HepG2 (cell line): ENCODE data around the gene NXPH4. TPM values are rescaled to one million over a fixed set of nuclear protein-coding genes. Genes with fewer than 3 reads are reported as not detected.

ENCODE experiments used
- ATAC-seq: fragments of 200-7000 bp; cut with Tn5 transposase; 3 replicates; pipeline ENCODE4 v1.9.1; 2020; ENCODE audit warnings: mild to moderate bottlenecking, moderate library complexity
- BruUV-seq: library from RNA; stranded (reverse); fragments of 400-500 nt; replicated peaks from 2 replicates; lab custom pipeline; 2021; lab: Mats Ljungman, UMichigan
- CTCF ChIA-PET: fragments of 300-600 bp; formaldehyde crosslinking; extraction: SDS; loops from one replicate; lab custom pipeline; 2021; ENCODE audit warnings: low total read pairs, inconsistent platforms, low intra/inter-chr PET ratio; lab: Yijun Ruan, JAX
- POLR2A ChIA-PET: fragments of 350-600 bp; sonication (Branson Sonifier 250); formaldehyde crosslinking; loops from one replicate; lab custom pipeline; 2020; ENCODE audit warnings: antibody characterized with exemption, inconsistent platforms; lab: Yijun Ruan, JAX
- DNase-seq: peaks from one replicate; pipeline ENCODE4 v3.0.0-alpha.2; 2015; ENCODE audit warnings: low spot score
- FAIRE-seq: peaks from 3 replicates; lab custom pipeline; 2011; peaks lifted over from hg19 to GRCh38; lab: Jason Lieb, UNC
- H2AFZ ChIP-seq: one replicate; pipeline ENCODE4 v1.6.1; 2011; ENCODE audit warnings: low read length, inconsistent platforms
- H3K27ac ChIP-seq: fragments of 300-600 bp; 3 replicates; pipeline ENCODE4 v1.8.0; 2011; ENCODE audit warnings: mixed run types, mild to moderate bottlenecking, mixed read lengths, low read length, inconsistent platforms; ENCODE audit not compliant: insufficient read depth; ENCODE audit errors: extremely low read length
- H3K27me3 ChIP-seq, 2 experiments: fragments of 200-600 bp in 1 of 2; 2 replicates in 1 of 2; 3 replicates in 1 of 2; pipeline versions ENCODE4 v1.6.0 to v1.8.0; 2011; ENCODE audit warnings: low read length in 2 of 2, mild to moderate bottlenecking in 2 of 2, moderate library complexity in 2 of 2, inconsistent platforms in 1 of 2; ENCODE audit not compliant: insufficient read depth in 2 of 2, control insufficient read depth in 1 of 2
- H3K36me3 ChIP-seq, 2 experiments: fragments of 200-600 bp in 1 of 2; replicated peaks in 1 of 2; 2 replicates in 1 of 2; 3 replicates in 1 of 2; pipeline versions ENCODE4 v1.5.1 to v1.8.0; 2011; ENCODE audit warnings: low read length in 2 of 2, inconsistent platforms in 1 of 2; ENCODE audit not compliant: insufficient read depth in 2 of 2, control insufficient read depth in 1 of 2
- H3K4me1 ChIP-seq: 2 replicates; pipeline ENCODE4 v1.5.1; 2012; ENCODE audit warnings: low read length, inconsistent platforms; ENCODE audit not compliant: insufficient read depth
- H3K4me2 ChIP-seq: 2 replicates; pipeline ENCODE4 v1.6.0; 2011; ENCODE audit warnings: low read depth, low read length, inconsistent platforms
- H3K4me3 ChIP-seq, 3 experiments: fragments of 200-600 bp in 1 of 3; sonication (generic), shearing (Covaris generic) in 1 of 3; replicated peaks in 1 of 3; 2 replicates each; pipeline ENCODE4 v1.5.1; 2011 to 2016; ENCODE audit warnings: low read length in 3 of 3, inconsistent platforms in 2 of 3, low read depth in 2 of 3, mild to moderate bottlenecking in 2 of 3, control low read depth in 1 of 3, mixed read lengths in 1 of 3; ENCODE audit not compliant: insufficient read depth in 1 of 3
- H3K79me2 ChIP-seq: one replicate; pipeline ENCODE4 v1.6.1; 2011; ENCODE audit warnings: low read length, inconsistent platforms; ENCODE audit not compliant: insufficient read depth
- H3K9ac ChIP-seq: 2 replicates; pipeline ENCODE4 v1.6.0; 2011; ENCODE audit warnings: mild to moderate bottlenecking, low read depth, low read length, inconsistent platforms; ENCODE audit not compliant: insufficient read depth
- H3K9me3 ChIP-seq: 2 replicates; pipeline ENCODE4 v1.5.1; 2012; ENCODE audit warnings: mild to moderate bottlenecking, low read length
- H4K20me1 ChIP-seq: 2 replicates; pipeline ENCODE4 v1.6.0; 2011; ENCODE audit warnings: inconsistent platforms, mild to moderate bottlenecking, low read length, moderate library complexity; ENCODE audit not compliant: insufficient read depth
- AGO2 ChIP-seq: fragments of 200-400 bp; formaldehyde crosslinking; optimal IDR thresholded peaks from 2 replicates; pipeline ENCODE3; 2017; ENCODE audit warnings: mild to moderate bottlenecking, low read depth, low read length, moderate library complexity
- CHD2 ChIP-seq: IDR thresholded peaks from 2 replicates; pipeline ENCODE4 v1.6.1; 2011; ENCODE audit warnings: low read depth, low read length, improper control_type of control experiment
- CHD4 ChIP-seq: fragments of 200-600 bp; sonication (generic); IDR thresholded peaks from 2 replicates; pipeline ENCODE4 v1.7.0; 2017; ENCODE audit warnings: mild to moderate bottlenecking, low read length, borderline replicate concordance
- FOXM1 ChIP-seq: sonication (generic); formaldehyde crosslinking; IDR thresholded peaks from 2 replicates; pipeline ENCODE4 v1.5.0; 2020; ENCODE audit warnings: missing genetic modification reagents
- HNRNPUL1 ChIP-seq: fragments of 200-400 bp; formaldehyde crosslinking; IDR thresholded peaks from 2 replicates; pipeline ENCODE4 v1.6.1; 2017; ENCODE audit warnings: low read depth, mild to moderate bottlenecking, low read length, moderate library complexity
- NBN ChIP-seq: fragments of 450-650 bp; conservative IDR thresholded peaks from 2 replicates; pipeline ENCODE4 v1.6.1; 2017
- RBM22 ChIP-seq: fragments of 200-400 bp; formaldehyde crosslinking; optimal IDR thresholded peaks from 2 replicates; pipeline ENCODE3; 2017; ENCODE audit warnings: mild to moderate bottlenecking, low read length, moderate library complexity
- SP4 ChIP-seq: sonication (generic); formaldehyde crosslinking; IDR thresholded peaks from 2 replicates; pipeline ENCODE4 v1.8.1; 2023; ENCODE audit warnings: mild to moderate bottlenecking, missing genetic modification reagents
- ZFP41 ChIP-seq: sonication (generic); formaldehyde crosslinking; IDR thresholded peaks from 2 replicates; pipeline ENCODE4 v1.4.0; 2020; ENCODE audit warnings: mild to moderate bottlenecking, missing genetic modification reagents, borderline replicate concordance
- ZNF343 ChIP-seq: sonication (generic); formaldehyde crosslinking; IDR thresholded peaks from 2 replicates; pipeline ENCODE4 v1.4.0; 2020; ENCODE audit warnings: mild to moderate bottlenecking, missing genetic modification reagents
- ZNF496 ChIP-seq: sonication (generic); formaldehyde crosslinking; IDR thresholded peaks from 2 replicates; pipeline ENCODE4 v1.8.1; 2023; ENCODE audit warnings: mild to moderate bottlenecking, moderate library complexity, missing genetic modification reagents; ENCODE audit not compliant: insufficient replicate concordance
- ZNF749 ChIP-seq: sonication (generic); formaldehyde crosslinking; IDR thresholded peaks from 2 replicates; pipeline ENCODE4 v1.8.0; 2022; ENCODE audit warnings: mild to moderate bottlenecking, missing genetic modification reagents, moderate library complexity, borderline replicate concordance
- WGBS: methylation state at CpG from one replicate; pipeline ENCODE4 v1.1.6; 2017; ENCODE audit warnings: low lambda C conversion rate; 5-methylcytosine and 5-hydroxymethylcytosine counted together
- in situ Hi-C: cut with HindIII; loops from 2 replicates; pipeline ENCODE4 v1.10.0; 2017; ENCODE audit warnings: low pct_unique_long_range_greater_than_20kb; ENCODE audit not compliant: extremely low pct_ligation_motif_present
- intact Hi-C: fragments of 100-400 bp; cut with micrococcal nuclease; formaldehyde crosslinking; loops from one replicate; pipeline ENCODE4 v1.10.0; 2022; ENCODE audit not compliant: unreplicated experiment
- polyA plus RNA-seq, 8 experiments: library from polyadenylated mRNA; depleted of rRNA in 3 of 8; stranded (reverse) in 7 of 8; unstranded in 1 of 8; fragments of >200 nt; fragmentation: Illumina TruSeq in 4 of 8; extraction: Trizol in 4 of 8; gene quantifications; 2 replicates each; pipeline versions ENCODE4 v1.2.1 to v1.2.3, GENCODE V29; 2011 to 2016; ENCODE audit warnings: low read depth in 4 of 8, missing spikeins in 1 of 8, mixed read lengths in 1 of 8; ENCODE audit not compliant: insufficient read depth in 1 of 8
- total RNA-seq, 5 experiments: library from RNA; depleted of rRNA; stranded (reverse); fragments of >200 nt; fragmentation: Illumina TruSeq; extraction: Trizol; gene quantifications; 2 replicates each; pipeline ENCODE4 v1.2.3, GENCODE V29; 2016; ENCODE audit warnings: low read depth in 1 of 5
- TF ChIP-seq, protein P1 (sequence below): sonication (generic); formaldehyde crosslinking; IDR thresholded peaks from 2 replicates; pipeline ENCODE4 v1.4.0; 2020; ENCODE audit warnings: missing genetic modification reagents

The NXPH4 gene
- total and polyA plus RNA-seq, 2 of the 13 experiments (the other 11 are each of a cell fraction or from before 2014, with no cell fraction given), result 0.13 TPM; not detected in 1

DNA sequence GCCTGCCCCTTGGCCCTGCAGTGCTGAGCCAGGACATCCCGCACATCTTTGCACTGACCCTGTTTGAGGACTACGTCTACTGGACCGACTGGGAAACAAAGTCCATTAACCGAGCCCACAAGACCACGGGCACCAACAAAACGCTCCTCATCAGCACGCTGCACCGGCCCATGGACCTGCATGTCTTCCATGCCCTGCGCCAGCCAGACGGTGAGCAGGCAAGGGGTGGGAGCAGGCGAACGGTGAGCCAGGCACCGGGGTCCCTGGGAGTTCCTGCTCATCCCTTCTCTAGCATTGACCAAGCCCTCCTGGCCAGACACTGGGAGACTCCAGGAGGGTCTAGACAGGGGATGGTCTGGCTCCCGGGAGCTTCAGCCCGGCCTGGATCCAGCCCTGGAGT lies 17.4 kb upstream of the NXPH4 start:
- in situ Hi-C loops, result no loop called here
- no peaks in the 10 kb centered on the region for H3K27me3 ChIP-seq
- ChIA-PET POLR2A (interaction anchor here (0.6 kb wide), 1 partner anchor 71 kb away, joined by 3 read pairs; the partner anchor contains the start of gene LRP1), CTCF (no interaction called here)
- TF ChIP-seq ZNF749, result no peak
- TF ChIP-seq FOXM1 (CRISPR knock-in tag), result no peak
- peak; percentile 35 for TF ChIP-seq AGO2
- TF ChIP-seq RBM22, result peak; percentile 50
- TF ChIP-seq HNRNPUL1, result no peak
- no peak for TF ChIP-seq ZFP41
- TF ChIP-seq ZNF496 (CRISPR knock-in tag), result no peak
- no peak for TF ChIP-seq NBN
- TF ChIP-seq ZNF343 (CRISPR knock-in tag), result no peak
- no peak for TF ChIP-seq CHD4
- TF ChIP-seq, all 625 proteins: peak for 2
- Histone ChIP-seq H4K20me1 (no peaks in the 10 kb centered on the region), H3K9me3 (no peaks in the 10 kb centered on the region), H3K79me2 (no peaks in the 10 kb centered on the region), H2AFZ (no peak overlapping the region), H3K4me3 (no peak overlapping the region), H3K4me2 (no peak overlapping the region), H3K4me1 (no peaks in the 10 kb centered on the region), H3K36me3 (peaks cover 74 to 95% of the 10 kb centered on the region in 2 experiments), H3K27ac (no peak overlapping the region), H3K9ac (no peak overlapping the region)
- ATAC-seq, result no peak
- BruUV-seq, result no TSS peak
- 100% methylated on average over 2 of the region's 15 CpGs for WGBS
- no peak for FAIRE-seq
- DNase-seq, result no peak
- intact Hi-C loops, result no loop called here

DNA sequence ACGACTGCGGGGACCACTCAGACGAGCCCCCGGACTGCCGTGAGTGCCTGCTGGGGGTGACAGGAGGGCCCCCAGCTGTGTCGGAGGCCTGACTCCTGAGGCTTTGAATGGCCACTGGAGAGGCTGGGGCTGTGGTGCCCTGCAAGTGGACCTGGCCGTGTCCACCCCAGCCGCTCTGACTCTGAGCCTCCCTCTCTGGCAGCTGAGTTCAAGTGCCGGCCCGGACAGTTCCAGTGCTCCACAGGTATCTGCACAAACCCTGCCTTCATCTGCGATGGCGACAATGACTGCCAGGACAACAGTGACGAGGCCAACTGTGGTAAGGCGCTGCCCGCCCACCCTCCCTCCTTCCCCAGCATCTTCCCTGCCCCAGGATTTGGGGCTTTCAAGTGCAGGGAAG lies 16.1 kb upstream of the NXPH4 start:
- DNase-seq (no peak), FAIRE-seq (no peak), ATAC-seq (no peak)
- Histone ChIP-seq H3K4me1 (no peaks in the 10 kb centered on the region), H3K27ac (no peak overlapping the region), H3K9me3 (no peaks in the 10 kb centered on the region), H3K4me2 (no peak overlapping the region), H4K20me1 (no peaks in the 10 kb centered on the region), H3K4me3 (no peak overlapping the region), H3K79me2 (no peaks in the 10 kb centered on the region), H2AFZ (no peak overlapping the region), H3K27me3 (no peaks in the 10 kb centered on the region), H3K36me3 (peaks cover 69 to 94% of the 10 kb centered on the region in 2 experiments), H3K9ac (no peak overlapping the region)
- WGBS, result 98% methylated on average over 11 of the region's 15 CpGs
- intact Hi-C loops, result no loop called here
- TF ChIP-seq, protein P1, sequence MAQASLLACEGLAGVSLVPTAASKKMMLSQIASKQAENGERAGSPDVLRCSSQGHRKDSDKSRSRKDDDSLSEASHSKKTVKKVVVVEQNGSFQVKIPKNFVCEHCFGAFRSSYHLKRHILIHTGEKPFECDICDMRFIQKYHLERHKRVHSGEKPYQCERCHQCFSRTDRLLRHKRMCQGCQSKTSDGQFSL (CRISPR knock-in tag), result no peak
- TF ChIP-seq CHD2 (no peak), SP4 (CRISPR knock-in tag) (no peak)
- in situ Hi-C loops, result no loop called here
- ChIA-PET POLR2A (no interaction called here), CTCF (no interaction called here)
- no TSS peak for BruUV-seq
